Measurements from ENCODE around the gene PPP2R2B. TPM values are rescaled to one million over a fixed set of nuclear protein-coding genes. Genes with fewer than 3 reads are reported as not detected.

Gene PPP2R2B
- polyA plus RNA-seq, 1 donor (not counting 4 experiments of a cell fraction or from before 2014, with no cell fraction given): 0.33 TPM

- Histone ChIP-seq H2AFZ (ENCODE audit: control insufficient read depth, low read length) (no peak overlapping the region), H3K79me2 (ENCODE audit: control insufficient read depth, insufficient read depth, low read length) (no peaks in the 10 kb centered on the region), H3K36me3 (ENCODE audit: control insufficient read depth in 2 of 2, extremely low read depth in 1 of 2, insufficient read depth in 2 of 2, low read length in 2 of 2) (no peaks in the 10 kb centered on the region), H3K4me2 (ENCODE audit: control insufficient read depth, extremely low read depth, insufficient read depth, low read depth, low read length) (no peak overlapping the region), H3K27ac (ENCODE audit: control insufficient read depth, insufficient read depth, low read length) (no peak overlapping the region), H3K4me1 (ENCODE audit: control insufficient read depth, extremely low read depth, insufficient read depth, low read length) (no peaks in the 10 kb centered on the region), H4K20me1 (ENCODE audit: control insufficient read depth, extremely low read depth, insufficient read depth, low read length) (no peaks in the 10 kb centered on the region), H3K4me3 (ENCODE audit: control insufficient read depth in 2 of 3, extremely low read depth in 1 of 3, insufficient read depth in 2 of 3, low read depth in 1 of 3, low read length in 3 of 3) (no peak overlapping the region), H3K9me1 (ENCODE audit: control insufficient read depth, extremely low read depth, insufficient read depth, low read length) (no peaks in the 10 kb centered on the region), H3K9me3 (ENCODE audit: control insufficient read depth, low read depth, low read length) (no peaks in the 10 kb centered on the region), H3K27me3 (ENCODE audit: control insufficient read depth, extremely low read depth, insufficient read depth, low read length) (no peaks in the 10 kb centered on the region), H3K9ac (ENCODE audit: control insufficient read depth, extremely low read depth, insufficient read depth, low read length) (no peak overlapping the region)
- TF ChIP-seq CTCF (optimal IDR thresholded peaks at IDR 0.05 in 1 of 3, IDR thresholded peaks at IDR 0.05 in 1 of 3, conservative IDR thresholded peaks at IDR 0.05 in 1 of 3; ENCODE audit: extremely low read depth in 1 of 3, insufficient read depth in 2 of 3, low read length in 3 of 3): no peak
- no peak for TF ChIP-seq EZH2 (IDR thresholded peaks at IDR 0.05; ENCODE audit: low read length)
- dilution Hi-C loops (cut with MboI; ENCODE audit: extremely low pct_ligation_motif_present, low sequenced_read_pairs): no loop called here
- DNase-seq (ENCODE audit: low read depth, low spot score): no peak
- FAIRE-seq: no peak
Measured at GRCh38 chr5:146825033-146825432, 53.5 kb downstream of the PPP2R2B start.

GRCh38 chr5:146821732-146822131 lies 56.8 kb downstream of the PPP2R2B start:
- dilution Hi-C loops (cut with MboI; ENCODE audit: extremely low pct_ligation_motif_present, low sequenced_read_pairs): no loop called here
- no peak for DNase-seq (ENCODE audit: low read depth, low spot score)
- Histone ChIP-seq H4K20me1 (ENCODE audit: control insufficient read depth, extremely low read depth, insufficient read depth, low read length) (no peaks in the 10 kb centered on the region), H3K4me2 (ENCODE audit: control insufficient read depth, extremely low read depth, insufficient read depth, low read depth, low read length) (no peak overlapping the region), H3K9ac (ENCODE audit: control insufficient read depth, extremely low read depth, insufficient read depth, low read length) (no peak overlapping the region), H3K27me3 (ENCODE audit: control insufficient read depth, extremely low read depth, insufficient read depth, low read length) (no peaks in the 10 kb centered on the region), H2AFZ (ENCODE audit: control insufficient read depth, low read length) (no peak overlapping the region), H3K4me1 (ENCODE audit: control insufficient read depth, extremely low read depth, insufficient read depth, low read length) (no peaks in the 10 kb centered on the region), H3K36me3 (ENCODE audit: control insufficient read depth in 2 of 2, extremely low read depth in 1 of 2, insufficient read depth in 2 of 2, low read length in 2 of 2) (no peaks in the 10 kb centered on the region), H3K4me3 (ENCODE audit: control insufficient read depth in 2 of 3, extremely low read depth in 1 of 3, insufficient read depth in 2 of 3, low read depth in 1 of 3, low read length in 3 of 3) (no peak overlapping the region), H3K9me3 (ENCODE audit: control insufficient read depth, low read depth, low read length) (no peaks in the 10 kb centered on the region), H3K27ac (ENCODE audit: control insufficient read depth, insufficient read depth, low read length) (no peak overlapping the region), H3K79me2 (ENCODE audit: control insufficient read depth, insufficient read depth, low read length) (no peaks in the 10 kb centered on the region), H3K9me1 (ENCODE audit: control insufficient read depth, extremely low read depth, insufficient read depth, low read length) (no peaks in the 10 kb centered on the region)
- no peak for FAIRE-seq
- no peak for TF ChIP-seq CTCF (optimal IDR thresholded peaks at IDR 0.05 in 1 of 3, IDR thresholded peaks at IDR 0.05 in 1 of 3, conservative IDR thresholded peaks at IDR 0.05 in 1 of 3; ENCODE audit: extremely low read depth in 1 of 3, insufficient read depth in 2 of 3, low read length in 3 of 3)
- TF ChIP-seq EZH2 (IDR thresholded peaks at IDR 0.05; ENCODE audit: low read length): no peak
